ENCODE measurements around the gene APLP1.

The APLP1 gene

DNA sequence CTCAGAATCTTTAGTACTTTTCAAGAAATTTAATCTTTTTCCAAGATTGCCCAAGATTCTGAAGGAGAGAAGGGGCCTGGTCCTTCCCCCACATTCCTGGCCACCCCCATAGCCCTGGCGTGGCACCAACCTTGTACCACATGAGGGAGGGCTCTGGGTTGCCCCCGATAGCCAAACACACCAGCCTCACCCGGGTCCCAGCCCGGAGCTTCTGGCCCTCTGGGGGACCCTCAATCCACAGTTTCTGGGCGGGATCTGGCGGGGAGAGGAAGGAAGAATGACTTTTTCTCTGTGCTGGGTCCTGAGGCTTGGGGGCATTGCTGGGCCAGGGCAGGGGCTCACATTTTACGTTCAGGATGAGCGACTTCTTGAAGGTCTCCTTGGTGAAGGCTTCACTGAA, 20.5 kb upstream of the APLP1 start:
- H3K27ac ChIP-seq, result no peak overlapping the region
- no peak for TF ChIP-seq ZFX (IDR thresholded peaks at IDR 0.05; ENCODE audit: borderline replicate concordance)
- TF ChIP-seq, protein P1, sequence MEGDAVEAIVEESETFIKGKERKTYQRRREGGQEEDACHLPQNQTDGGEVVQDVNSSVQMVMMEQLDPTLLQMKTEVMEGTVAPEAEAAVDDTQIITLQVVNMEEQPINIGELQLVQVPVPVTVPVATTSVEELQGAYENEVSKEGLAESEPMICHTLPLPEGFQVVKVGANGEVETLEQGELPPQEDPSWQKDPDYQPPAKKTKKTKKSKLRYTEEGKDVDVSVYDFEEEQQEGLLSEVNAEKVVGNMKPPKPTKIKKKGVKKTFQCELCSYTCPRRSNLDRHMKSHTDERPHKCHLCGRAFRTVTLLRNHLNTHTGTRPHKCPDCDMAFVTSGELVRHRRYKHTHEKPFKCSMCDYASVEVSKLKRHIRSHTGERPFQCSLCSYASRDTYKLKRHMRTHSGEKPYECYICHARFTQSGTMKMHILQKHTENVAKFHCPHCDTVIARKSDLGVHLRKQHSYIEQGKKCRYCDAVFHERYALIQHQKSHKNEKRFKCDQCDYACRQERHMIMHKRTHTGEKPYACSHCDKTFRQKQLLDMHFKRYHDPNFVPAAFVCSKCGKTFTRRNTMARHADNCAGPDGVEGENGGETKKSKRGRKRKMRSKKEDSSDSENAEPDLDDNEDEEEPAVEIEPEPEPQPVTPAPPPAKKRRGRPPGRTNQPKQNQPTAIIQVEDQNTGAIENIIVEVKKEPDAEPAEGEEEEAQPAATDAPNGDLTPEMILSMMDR (IDR thresholded peaks at IDR 0.05), result no peak

DNA sequence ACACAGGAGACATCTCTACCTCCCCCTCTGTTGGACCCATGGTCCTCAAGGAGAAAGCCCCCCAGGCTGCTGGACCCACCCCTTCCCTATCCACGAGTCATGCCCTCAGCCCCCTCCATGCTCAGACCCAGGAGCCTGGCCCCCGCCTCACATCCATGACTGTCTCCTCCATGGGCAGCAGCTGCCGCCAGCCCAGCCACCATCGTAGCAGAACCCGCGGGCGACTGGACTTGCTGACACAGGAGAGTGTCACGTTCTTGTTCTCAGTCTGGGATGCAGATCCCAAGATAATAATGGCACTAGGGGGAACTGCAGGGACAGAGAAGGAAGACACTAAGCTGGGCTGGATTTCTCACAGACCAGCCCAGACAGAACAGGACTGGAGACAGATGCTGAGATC, 19.9 kb upstream of the APLP1 start:
- TF ChIP-seq, protein P1 (IDR thresholded peaks at IDR 0.05), result no peak
- TF ChIP-seq ZFX (IDR thresholded peaks at IDR 0.05; ENCODE audit: borderline replicate concordance), result no peak
- H3K27ac ChIP-seq, result no peak overlapping the region

DNA sequence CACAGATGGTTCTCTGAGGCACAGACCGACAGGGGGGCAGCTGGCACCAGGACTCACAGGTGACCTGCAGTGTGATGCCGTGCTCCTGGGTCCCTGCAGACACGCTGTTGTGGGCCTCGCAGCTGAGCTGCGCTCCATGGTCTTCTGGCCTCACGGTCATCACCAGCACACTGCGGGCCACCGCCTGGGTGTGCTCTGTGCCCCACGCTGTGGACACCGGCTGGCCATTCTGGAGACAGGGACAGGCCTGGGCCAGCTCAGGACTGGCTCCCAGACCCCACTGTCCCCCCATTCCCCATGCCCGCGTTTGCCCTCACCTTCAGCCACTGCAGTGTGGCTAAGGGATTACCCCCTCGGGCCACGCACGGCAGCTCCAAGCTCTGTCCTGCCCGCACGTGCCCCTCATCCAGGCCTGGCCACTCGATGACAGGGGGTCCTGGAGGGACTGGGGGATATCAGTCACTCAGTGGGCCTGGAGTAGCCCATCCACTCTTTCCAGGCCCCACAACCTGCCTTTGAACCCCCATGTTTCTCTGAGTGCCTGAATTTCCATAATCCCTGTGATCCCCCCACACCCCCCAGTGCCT, 19.4 kb upstream of the APLP1 start:
- TF ChIP-seq, protein P1 (IDR thresholded peaks at IDR 0.05), result no peak
- no peak for TF ChIP-seq ZFX (IDR thresholded peaks at IDR 0.05; ENCODE audit: borderline replicate concordance)
- no peak overlapping the region for H3K27ac ChIP-seq

DNA sequence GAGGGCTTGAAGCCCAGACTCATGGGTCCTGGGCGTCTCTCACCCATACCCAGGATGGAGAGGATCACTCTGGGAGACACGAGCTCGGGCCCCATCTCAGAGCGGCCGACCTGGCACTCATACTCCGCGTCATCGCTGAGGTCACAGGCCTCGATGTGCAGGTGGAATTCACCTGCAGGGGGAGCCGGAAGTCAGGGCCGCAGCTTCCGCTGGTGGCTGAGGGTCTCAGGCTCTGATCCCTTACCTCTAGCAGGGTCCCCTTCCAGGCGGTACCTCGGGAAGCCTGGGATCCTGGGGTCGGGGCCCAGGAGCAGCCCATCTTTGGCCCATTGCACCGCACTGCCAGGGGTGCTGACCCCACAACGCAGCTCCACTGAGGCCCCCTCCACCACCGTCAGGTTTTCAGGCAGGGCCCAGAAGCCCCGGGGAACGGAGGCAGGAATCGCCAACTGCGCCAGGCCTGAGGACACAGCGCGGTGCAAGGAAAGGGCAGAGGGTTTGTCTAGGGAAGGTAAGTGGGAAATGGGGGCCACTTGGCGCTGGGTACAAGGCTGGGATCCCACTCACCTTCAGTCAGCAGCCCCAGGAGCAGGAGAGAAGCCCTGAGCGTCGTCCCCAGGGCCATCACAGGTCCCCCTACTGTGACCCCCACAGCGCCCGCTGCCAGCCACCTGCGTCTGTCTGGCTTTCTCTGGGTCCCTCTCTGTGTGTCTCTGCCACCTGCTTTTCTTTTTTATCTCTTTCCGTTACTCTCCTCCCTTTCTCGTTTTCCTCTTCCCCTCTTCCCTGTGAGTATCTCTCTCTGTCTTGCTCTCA, 17.0 kb upstream of the APLP1 start:
- no peak overlapping the region for H3K27ac ChIP-seq
- TF ChIP-seq, protein P1 (IDR thresholded peaks at IDR 0.05), result peak; percentile 36
- no peak for TF ChIP-seq ZFX (IDR thresholded peaks at IDR 0.05; ENCODE audit: borderline replicate concordance)

DNA sequence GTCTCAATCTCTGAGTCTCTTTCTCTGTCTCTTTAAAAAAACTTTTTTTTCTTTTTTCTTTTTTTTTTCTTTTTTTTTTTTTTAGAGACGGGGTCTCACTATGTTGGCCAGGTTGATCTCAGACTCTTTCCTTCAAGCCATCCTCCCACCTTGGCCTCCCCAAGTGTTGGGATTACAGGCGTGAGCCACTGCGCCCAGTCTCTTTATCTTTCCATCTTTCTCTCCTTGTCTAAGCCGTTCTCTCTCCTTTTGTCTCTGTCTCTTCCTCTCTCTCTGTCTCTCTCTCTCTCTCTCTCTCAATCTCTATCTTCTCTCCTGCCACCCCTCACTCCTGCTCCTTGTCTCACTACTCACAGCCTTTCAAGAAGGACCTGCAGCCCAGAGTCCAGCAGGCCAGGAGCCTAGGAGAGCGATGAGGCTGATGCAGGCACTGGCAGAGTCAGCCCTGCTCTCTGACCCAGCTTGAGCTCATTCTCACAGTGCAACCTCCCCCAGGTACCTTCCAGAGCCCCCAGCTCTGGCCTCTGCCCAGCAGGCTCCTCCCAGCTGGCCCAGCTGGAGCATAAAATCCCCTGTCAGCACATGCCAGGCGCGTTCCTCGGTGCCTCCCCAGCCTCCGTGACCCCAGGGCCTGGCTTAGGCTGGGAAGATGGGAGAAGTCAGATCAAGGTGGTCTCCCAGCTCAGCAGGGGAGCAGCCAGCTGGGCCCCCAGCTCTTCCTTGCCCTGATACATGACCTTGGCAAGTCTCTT, 16.2 kb upstream of the APLP1 start, which contains the start of gene NPHS1:
TSS of gene NPHS1 (minus strand) at position 476 of the 752 bp plus-strand sequence. CDS start 667 bp downstream, outside the sequence.
- TF ChIP-seq, protein P1 (IDR thresholded peaks at IDR 0.05), result no peak
- TF ChIP-seq ZFX (IDR thresholded peaks at IDR 0.05; ENCODE audit: borderline replicate concordance), result no peak

DNA sequence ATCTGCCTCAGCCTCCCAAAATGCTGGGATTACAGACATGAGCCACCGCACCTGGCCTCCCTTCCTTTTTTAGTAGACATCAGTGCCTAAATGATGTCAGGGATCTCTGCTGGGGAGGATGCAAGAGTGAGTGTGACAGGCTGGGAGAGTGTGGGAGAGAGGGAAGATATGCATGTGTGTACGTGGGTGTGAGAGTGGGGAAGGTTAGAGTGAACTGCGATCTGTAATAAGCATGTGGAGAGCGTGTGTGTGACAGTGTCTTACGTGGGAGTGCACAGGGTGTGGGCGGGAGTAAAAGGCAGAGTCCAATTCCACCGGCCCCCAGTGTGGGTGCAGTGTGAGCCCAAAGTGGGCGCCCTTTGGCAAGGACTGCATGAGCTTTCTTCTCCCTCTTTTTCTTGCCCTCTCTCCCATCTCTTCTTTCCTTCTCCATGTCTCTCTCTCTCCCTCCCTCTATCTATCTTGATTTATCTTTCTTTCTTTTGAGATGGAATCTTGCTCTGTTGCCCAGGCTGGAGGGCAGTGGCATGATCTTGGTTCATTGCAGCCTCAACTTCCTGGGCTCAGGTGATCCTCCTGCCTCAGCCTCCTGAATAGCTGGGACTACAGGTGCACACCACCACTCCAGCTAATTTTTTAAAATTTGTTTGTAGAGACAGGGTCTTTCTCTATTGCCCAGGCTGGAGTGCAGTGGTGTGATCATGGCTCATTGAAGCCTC, 15.2 kb upstream of the APLP1 start:
- TF ChIP-seq ZFX (IDR thresholded peaks at IDR 0.05; ENCODE audit: borderline replicate concordance), result no peak
- TF ChIP-seq, protein P1 (IDR thresholded peaks at IDR 0.05), result no peak
- H3K27ac ChIP-seq, result no peak overlapping the region

More for the DNA sequence above, 16.2 kb upstream of the APLP1 start, which contains the start of gene NPHS1:
- H3K27ac ChIP-seq, result no peak within 1 kb of the TSS
